G401 (cell line): ENCODE data around the gene KIAA0930. TPM values are rescaled to one million over a fixed set of nuclear protein-coding genes. Genes with fewer than 3 reads are reported as not detected.
"Not testable (repeated sequence)": the region's sequence is repeated elsewhere in the genome, so short reads cannot be mapped to it uniquely, and the experiment has no call there.

Experiments used
- DNase-seq: peaks from one replicate; pipeline ENCODE4 v3.0.0-alpha.2; 2015; ENCODE audit warnings: low spot score
- in situ Hi-C: cut with HindIII; loops from 2 replicates; pipeline ENCODE4 v1.10.0; 2016; ENCODE audit warnings: low sequenced_read_pairs, mixed read lengths
- total RNA-seq: library from RNA; depleted of rRNA; stranded (reverse); fragments of >200 nt; shearing (Covaris generic); gene quantifications from 2 replicates; pipeline ENCODE4 v1.2.3, GENCODE V29; 2014

KIAA0930 gene
- total RNA-seq, 1 experiment from 2014 or later = 71.4 TPM

DNA sequence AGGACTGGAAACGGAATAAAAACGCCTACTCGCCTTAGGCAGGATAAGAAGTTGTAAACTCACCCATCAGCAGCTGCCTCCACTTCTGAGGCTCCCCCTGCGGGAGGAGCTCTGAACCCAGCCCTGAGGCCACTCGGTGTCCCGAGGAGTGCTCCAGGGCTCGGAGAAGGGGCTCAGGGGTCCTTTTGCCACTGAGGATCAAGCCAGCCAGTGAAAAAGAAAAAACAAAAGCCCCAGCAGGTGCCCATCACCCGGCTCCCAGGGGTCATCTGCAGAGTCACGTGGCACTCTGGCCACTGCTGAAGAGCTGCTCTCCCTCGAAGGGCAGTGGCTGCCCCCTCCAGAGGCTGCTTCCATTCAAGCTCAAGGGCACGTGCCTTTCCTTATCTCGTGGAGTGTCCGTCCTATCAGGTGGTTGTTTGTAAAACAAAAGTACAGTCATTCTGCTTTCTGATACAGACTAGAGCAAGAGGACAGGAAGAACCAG lies 48.0 kb downstream of the KIAA0930 start:
- no peak for DNase-seq
- in situ Hi-C loops = no loop called here

DNA sequence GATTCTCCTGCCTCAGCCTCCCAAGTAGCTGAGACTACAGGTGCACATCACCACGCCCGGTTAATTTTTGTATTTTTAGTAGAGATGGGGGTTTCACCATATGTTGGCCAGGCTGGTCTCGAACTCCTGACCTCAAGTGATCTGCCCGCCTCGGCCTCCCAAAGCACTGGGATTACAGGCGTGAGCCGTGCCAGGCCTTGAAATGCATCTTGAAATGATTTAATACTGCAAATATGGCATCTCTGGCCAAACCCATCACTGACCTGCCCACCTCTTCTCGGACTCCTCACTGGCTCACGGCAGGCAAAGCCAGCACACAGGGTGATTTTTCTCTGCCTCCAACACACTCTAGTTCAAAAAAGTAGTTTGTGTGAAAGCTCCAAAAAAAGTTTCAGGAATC lies 48.9 kb downstream of the KIAA0930 start:
- DNase-seq, in situ Hi-C loops: not testable (repeated sequence)

DNA sequence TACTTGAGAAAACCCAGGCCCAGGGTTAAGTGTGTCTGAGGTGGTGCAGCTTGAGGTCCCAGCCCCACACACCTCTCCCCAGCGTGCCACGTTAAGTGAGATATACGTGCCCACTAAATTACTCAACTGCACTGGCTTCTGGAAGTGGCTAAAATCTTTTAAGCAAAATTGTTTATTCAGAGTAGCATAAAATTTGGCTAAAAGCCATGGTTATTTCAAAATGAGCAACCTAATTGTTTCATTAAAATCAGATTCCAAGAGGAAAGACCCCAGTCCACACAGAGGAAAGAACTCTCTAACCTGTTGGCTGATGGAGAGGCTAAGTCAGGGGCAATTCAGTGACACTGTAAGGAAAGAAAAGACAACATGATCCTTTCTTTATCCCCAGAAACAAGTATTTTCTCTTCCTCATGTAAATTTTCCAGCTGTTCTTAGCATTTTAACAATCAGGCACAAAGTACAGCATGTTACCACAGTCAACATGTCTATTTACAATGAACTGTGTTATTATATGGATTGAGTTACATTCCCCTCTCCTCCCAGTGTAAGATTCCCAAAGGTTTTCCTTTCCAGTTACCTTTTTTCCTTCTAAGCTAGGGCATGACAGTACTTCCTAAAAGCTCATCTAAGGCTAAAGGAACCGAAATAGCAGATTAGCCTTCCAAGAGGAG lies 50.4 kb downstream of the KIAA0930 start:
- in situ Hi-C loops = no loop called here
- DNase-seq = no peak

DNA sequence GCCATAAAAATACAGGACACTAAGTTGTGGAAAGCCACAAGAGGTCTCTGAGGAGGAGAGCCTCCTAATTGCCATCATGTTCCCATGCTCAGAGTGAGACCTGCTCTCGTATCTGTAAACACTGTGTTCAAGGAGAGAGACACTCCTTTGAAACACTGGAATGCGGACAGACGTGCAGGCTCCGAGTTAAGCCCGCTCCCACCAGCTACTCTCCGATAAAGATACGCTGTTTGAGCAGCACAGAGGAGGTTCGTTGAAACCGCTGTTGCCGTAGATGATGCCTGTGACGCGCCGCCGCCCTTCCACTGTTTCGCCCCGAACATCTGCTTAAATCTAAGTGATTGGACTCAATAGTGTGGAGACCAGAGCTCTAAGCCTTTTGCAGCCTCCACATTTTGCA lies 51.9 kb downstream of the KIAA0930 start:
- DNase-seq = no peak
- in situ Hi-C loops = no loop called here

DNA sequence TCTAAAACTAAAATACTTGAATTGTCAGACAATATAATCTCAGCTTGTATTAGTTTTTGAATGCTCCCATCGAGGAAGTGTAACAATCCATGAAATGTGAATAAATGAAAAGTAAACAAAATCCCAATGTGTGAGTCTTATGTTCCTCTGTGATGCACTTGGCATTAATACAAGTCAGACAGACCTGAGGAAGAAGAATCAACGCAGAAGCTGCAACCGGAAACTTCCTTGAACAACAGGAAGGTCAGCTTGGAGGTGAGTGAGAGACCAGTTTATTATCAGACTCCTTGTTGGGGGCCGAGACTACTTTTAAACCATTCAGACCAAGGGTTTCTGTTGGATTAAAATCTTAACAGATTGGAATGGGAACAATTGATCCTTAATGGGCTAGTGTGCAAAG lies 52.8 kb downstream of the KIAA0930 start:
- in situ Hi-C loops = no loop called here
- DNase-seq = no peak

DNA sequence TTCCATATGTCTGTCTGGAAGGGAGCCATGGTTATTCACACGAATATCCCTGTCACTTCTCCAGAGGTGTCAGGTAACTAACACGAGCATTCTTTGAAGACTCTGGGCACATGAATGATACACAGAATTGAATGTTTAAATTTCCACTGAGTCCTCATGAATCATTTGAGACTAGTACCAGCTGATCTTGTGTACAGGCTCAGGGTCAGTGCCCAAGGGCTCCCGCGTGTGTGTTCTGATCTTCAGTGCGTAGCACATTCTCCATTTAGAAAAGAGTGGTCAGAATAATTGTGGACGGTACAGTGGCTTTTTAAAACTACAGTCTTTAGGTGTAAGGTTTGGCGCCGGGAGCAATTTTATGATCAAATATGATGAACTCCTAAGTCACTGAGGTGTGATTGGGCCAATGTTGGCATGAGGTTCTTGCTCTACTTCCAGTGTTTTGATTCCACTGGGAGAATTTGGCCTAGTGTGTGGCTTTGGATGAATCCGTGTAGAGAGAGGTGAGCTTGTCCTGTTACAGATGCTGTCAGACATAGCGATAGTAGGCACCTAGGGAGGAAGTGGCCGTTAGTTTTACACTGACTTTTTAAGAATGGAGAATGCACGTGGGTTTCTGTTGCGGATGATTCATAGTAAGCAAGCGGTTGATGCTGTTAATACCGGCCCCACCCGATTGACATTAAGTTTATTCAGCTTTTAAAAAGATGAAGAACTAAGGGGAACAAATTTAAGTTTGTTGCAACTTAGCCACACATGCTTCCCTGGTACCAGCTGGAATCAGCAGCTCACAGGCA lies 54.8 kb downstream of the KIAA0930 start:
- no peak for DNase-seq
- in situ Hi-C loops = no loop called here

DNA sequence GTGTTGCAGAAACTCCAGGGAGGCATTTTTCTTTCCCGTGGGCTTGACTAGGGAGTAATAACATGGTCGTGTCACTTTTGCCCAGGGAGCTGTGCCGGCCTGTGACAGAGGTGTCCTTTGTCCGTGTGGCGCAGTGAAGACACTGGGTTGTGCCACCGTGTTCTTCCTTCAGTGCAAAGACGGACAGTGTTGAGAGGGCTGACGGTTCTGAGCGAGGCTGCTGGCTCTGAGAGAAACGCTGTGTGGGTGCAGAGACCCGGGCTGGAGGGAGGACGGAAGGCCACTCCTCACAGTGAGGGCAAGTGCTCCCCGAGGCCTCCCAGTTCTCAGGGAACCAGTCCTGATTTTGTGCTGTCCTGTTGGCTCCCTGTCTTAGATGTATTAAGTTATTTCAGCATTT lies 56.7 kb downstream of the KIAA0930 start:
- in situ Hi-C loops = no loop called here
- no peak for DNase-seq

GRCh38 chr22:45181766-45182165 lies 58.9 kb downstream of the KIAA0930 start:
- in situ Hi-C loops = no loop called here
- DNase-seq = no peak

GRCh38 chr22:45181240-45181639 lies 59.5 kb downstream of the KIAA0930 start:
- DNase-seq = no peak
- in situ Hi-C loops = no loop called here

- DNase-seq = no peak
- in situ Hi-C loops = no loop called here
Observed at GRCh38 chr22:45180146-45180679, 60.5 kb downstream of the KIAA0930 start.

GRCh38 chr22:45179276-45180049 lies 61.2 kb downstream of the KIAA0930 start:
- no peak for DNase-seq
- in situ Hi-C loops = no loop called here

- no peak for DNase-seq
- in situ Hi-C loops = no loop called here
Observed at GRCh38 chr22:45172881-45173585, 67.7 kb downstream of the KIAA0930 start.

- no peak for DNase-seq
- in situ Hi-C loops = no loop called here
Observed at GRCh38 chr22:45171830-45172229, 68.9 kb downstream of the KIAA0930 start.

GRCh38 chr22:45169591-45170466 lies 70.9 kb downstream of the KIAA0930 start:
- in situ Hi-C loops = no loop called here
- no peak for DNase-seq

DNA sequence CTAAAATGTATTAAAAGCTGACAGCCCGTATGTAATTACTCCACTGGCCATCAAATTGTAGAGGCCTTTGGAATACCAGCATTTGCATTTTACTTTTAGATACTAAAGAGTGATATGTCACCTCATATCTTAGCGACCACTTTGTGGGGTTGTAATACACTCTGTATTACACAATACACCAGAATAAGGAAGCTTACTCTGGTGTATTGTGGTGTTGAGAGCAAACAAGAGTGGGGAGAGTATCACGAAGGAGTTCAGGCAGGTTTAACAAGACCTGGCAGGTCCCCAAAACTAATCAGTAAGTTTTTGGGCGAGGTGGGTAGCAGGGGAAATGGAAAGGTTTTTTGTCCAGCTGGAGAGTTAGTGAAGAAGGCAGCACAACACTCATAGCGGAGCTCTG lies 73.8 kb downstream of the KIAA0930 start:
- in situ Hi-C loops = no loop called here
- no peak for DNase-seq

GRCh38 chr22:45164270-45165088 lies 76.2 kb downstream of the KIAA0930 start:
- DNase-seq = peak; percentile 8
- in situ Hi-C loops = no loop called here
